C4-2B (cell line): ENCODE results near the gene TRIM66.

ENCODE experiments used
- CTCF ChIP-seq: fragments of 450-650 bp; conservative IDR thresholded peaks from 2 replicates; pipeline ENCODE4 v1.5.1; 2017; ENCODE audit warnings: mild to moderate bottlenecking
- ZFX ChIP-seq: fragments of 450-650 bp; IDR thresholded peaks from 2 replicates; pipeline ENCODE4 v1.6.1; 2017

GRCh38 chr11:8693010-8693551 is 10.6 kb upstream of the TRIM66 start:
- no peak for TF ChIP-seq CTCF
- no peak for TF ChIP-seq ZFX
